Liver (tissue), 3 donors: ENCODE results near the gene NDRG2.

Source experiments
- FOXA1 ChIP-seq: IDR thresholded peaks from 2 replicates; pipeline ENCODE4 v1.6.1; 2016; ENCODE audit warnings: antibody characterized with exemption
- HNF4A ChIP-seq, 2 donors: conservative IDR thresholded peaks; 2 replicates each; pipeline ENCODE4 v1.6.1; 2016; ENCODE audit warnings: antibody characterized with exemption in 2 of 2, mild to moderate bottlenecking in 2 of 2
- HNF4G ChIP-seq: IDR thresholded peaks from 2 replicates; pipeline ENCODE4 v1.6.1; 2016; ENCODE audit warnings: antibody characterized with exemption
- TAF1 ChIP-seq: conservative IDR thresholded peaks from 2 replicates; pipeline ENCODE4 v1.6.1; 2016; ENCODE audit warnings: antibody characterized with exemption, mild to moderate bottlenecking
- YY1 ChIP-seq: IDR thresholded peaks from 2 replicates; pipeline ENCODE4 v1.6.1; 2016; ENCODE audit warnings: antibody characterized with exemption, mild to moderate bottlenecking
- TF ChIP-seq, protein P1 (sequence below): fragments of 150-350 bp; IDR thresholded peaks from 2 replicates; pipeline ENCODE4 v1.5.1; 2017; ENCODE audit warnings: improper control_type of control experiment, low read depth, low read length; ENCODE audit not compliant: missing input control
- TF ChIP-seq, protein P2 (sequence below): IDR thresholded peaks from 2 replicates; pipeline ENCODE4 v1.6.1; 2016; ENCODE audit warnings: antibody characterized with exemption
- donor health status: healthy.
- donor health status: healthy.

DNA sequence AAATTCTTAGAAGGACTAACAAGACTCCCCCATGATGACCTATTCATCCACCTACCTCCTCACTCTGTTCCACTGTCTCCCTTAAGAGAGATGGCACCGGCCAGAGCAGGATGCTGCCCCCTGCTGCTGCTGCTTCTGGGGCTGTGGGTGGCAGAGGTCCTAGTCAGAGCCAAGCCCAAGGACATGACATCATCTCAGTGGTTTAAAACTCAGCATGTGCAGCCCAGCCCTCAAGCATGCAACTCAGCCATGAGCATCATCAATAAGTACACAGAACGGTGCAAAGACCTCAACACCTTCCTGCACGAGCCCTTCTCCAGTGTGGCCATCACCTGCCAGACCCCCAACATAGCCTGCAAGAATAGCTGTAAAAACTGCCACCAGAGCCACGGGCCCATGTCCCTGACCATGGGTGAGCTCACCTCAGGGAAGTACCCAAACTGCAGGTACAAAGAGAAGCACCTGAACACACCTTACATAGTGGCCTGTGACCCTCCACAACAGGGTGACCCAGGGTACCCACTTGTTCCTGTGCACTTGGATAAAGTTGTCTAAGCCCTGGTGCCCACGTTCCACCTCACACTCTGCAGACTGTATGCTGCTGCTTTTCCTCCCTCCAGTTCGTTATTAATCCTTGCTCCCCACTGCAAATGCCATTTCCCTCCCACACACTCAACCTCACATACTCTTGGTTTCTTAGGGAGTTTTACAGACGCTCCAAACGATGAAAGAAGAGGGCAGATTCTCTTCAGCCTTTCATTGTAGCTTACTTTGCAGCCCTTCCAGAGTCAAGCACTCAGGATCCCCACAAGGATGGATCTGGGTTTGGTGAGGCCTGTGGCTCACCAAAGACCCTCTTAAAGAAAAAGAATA is 33.2 kb upstream of the NDRG2 start, which contains the start of gene RNASE8:
- TF ChIP-seq HNF4G (no peak), TAF1 (no peak), FOXA1 (no peak), YY1 (no peak), HNF4A (conservative IDR thresholded peaks at IDR 0.05) (no peak)
- TF ChIP-seq, protein P1, sequence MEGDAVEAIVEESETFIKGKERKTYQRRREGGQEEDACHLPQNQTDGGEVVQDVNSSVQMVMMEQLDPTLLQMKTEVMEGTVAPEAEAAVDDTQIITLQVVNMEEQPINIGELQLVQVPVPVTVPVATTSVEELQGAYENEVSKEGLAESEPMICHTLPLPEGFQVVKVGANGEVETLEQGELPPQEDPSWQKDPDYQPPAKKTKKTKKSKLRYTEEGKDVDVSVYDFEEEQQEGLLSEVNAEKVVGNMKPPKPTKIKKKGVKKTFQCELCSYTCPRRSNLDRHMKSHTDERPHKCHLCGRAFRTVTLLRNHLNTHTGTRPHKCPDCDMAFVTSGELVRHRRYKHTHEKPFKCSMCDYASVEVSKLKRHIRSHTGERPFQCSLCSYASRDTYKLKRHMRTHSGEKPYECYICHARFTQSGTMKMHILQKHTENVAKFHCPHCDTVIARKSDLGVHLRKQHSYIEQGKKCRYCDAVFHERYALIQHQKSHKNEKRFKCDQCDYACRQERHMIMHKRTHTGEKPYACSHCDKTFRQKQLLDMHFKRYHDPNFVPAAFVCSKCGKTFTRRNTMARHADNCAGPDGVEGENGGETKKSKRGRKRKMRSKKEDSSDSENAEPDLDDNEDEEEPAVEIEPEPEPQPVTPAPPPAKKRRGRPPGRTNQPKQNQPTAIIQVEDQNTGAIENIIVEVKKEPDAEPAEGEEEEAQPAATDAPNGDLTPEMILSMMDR, result no peak
- TF ChIP-seq, protein P2, sequence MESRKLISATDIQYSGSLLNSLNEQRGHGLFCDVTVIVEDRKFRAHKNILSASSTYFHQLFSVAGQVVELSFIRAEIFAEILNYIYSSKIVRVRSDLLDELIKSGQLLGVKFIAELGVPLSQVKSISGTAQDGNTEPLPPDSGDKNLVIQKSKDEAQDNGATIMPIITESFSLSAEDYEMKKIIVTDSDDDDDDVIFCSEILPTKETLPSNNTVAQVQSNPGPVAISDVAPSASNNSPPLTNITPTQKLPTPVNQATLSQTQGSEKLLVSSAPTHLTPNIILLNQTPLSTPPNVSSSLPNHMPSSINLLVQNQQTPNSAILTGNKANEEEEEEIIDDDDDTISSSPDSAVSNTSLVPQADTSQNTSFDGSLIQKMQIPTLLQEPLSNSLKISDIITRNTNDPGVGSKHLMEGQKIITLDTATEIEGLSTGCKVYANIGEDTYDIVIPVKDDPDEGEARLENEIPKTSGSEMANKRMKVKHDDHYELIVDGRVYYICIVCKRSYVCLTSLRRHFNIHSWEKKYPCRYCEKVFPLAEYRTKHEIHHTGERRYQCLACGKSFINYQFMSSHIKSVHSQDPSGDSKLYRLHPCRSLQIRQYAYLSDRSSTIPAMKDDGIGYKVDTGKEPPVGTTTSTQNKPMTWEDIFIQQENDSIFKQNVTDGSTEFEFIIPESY, result no peak
